ENCODE measurements around the gene RAB19.
A peak's percentile ranks its signal among the peaks of the same experiment; 100 is the strongest.
"Not testable (repeated sequence)": the region's sequence is repeated elsewhere in the genome, so short reads cannot be mapped to it uniquely, and the experiment has no call there.

The RAB19 gene

DNA sequence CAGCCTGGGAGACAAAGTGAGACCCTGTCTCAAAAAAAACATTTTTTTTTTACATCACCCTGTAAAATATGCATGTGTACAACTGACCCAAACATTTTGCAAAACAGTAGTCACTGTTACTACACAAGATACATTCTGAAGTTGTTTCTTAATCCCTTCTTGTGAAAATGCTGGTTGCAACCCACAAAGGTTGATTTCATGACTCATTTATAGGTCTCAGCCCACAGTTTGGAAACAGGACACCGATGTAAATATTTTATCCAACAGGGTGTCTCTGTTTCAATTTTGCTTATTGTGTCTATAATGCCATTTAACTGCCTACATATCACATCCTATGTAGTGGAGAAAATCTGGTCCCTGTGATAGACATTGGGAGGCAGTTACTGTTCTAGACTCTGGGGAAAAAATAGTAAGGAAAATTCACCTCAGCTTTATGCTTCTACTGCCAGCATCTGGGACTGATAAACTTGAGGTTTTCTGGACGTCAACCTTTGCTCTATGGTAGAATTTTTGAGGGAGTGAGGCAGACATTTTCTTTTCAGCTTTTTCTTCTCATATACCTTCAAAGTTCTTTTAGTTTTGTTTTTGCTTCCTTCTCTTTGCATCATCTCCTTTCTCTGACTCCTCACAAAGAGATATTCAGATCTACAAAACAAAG, 1.6 kb upstream of the RAB19 start:
- peak in 1 of 6 experiments; percentile 24 for DNase-seq

DNA sequence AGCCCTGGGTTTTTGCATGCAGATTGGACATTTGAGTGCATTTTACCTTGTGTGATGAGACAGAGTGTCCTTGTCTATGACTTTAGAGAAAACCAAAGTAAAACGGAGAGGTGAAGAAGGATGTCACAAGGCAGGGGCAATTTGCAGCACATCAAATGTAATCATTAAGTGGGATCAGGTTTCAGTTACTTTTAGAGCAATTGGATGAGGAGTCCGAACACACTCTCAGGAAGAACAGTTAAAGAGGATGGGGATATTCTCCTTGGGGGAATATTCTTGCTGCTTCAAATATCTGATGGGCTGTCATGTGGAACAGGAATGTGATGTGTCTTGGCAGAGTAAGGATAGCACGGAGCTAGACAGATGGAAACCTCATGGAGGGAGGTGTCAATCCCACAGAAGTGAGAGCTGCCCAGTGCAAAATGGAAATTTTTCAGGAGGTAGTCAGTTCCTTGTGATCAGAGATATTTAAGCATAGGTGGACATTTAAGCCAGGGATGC, 757 bp downstream of the RAB19 start:
- no peak for DNase-seq

DNA sequence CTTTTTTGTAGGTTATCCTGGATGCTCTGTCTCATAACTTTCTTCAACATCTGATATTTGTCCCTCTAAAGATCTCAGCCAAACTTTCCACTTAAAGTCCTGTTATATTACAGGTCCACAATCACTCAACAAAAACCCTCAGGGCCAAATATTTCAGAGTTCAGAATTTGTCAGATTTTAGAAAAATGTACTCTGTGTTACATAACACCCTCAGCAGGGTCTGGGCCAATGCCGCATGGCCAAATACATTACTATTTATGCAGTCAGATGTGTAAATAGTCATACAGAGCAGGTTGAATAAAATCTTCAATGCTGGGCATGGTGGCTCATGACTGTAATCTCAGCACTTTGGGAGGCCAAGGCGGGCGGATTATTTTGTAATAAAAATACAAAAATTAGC, 11.5 kb downstream of the RAB19 start:
- no peak for DNase-seq

DNA sequence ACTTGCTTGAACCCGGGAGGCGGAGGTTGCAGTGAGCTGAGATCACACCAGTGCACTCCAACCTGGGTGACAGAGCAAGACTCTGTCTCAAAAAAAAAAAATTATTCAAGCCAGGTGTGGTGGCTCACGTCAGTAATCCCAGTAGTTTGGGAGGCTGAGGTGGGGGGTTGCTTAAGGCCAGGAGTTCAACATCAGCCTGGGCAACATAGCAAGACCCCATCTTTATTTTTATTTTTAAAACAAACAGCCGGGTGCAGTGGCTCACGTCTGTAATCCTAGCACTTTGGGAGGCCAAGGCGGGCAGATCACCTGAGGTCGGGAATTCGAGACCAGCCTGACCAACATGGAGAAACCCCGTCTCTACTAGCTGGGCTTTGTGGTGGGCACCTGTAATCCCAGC, 12.0 kb downstream of the RAB19 start:
- DNase-seq: not testable (repeated sequence)

DNA sequence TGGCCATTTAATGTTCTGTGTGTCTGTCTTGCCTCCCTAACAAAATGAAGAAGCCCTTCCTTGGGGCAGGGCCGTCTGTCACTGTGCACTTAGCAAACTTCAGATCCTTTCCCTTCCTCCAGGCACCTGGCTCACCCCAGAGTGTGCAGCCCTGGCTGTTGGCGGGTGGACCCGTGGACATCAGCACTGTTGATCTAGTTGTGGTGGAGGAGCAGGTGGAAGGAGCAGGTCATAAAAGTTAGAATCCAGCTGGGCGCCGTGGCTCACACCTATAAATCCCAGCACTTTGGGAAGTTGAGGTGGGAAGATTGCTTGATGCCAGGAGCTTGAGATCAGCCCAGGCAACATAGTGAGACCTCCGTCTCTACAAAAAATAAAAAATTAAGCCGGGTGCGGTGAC, 12.7 kb downstream of the RAB19 start:
- no peak for DNase-seq

DNA sequence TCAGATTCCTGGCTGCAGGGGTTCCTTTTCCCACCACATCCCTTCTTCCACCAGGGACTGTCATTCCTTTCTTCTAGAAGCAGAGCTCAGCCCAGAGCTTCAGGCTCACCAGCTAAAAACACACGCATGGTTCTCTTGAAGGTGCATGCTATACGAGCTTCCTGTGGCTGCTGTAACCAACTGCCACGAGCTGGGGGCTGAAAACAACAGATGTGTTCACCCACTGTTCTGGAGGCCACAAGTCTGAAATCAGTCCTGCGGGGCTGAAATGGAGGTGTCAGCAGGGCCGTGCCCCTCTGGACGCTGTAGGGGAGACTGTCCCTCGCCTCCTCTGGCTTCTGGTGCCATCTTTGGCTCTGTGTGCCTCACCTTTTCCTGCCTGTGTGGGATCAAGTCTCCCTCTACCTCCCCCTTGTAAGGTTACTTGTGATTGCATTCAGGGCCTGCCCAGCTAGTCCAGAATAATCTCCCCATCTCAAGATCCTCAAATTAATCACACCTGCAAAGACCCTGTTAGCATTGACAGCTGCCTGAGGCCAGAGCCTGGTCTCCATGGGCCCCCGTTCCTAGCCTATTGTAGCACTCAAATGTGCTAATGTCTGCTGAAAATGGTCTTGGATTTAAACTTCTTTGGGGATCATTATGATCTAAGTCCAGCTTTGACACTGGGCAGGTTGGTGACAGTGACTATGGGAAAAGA, 13.7 kb downstream of the RAB19 start:
- peak in 1 of 6 experiments; percentile 37 for DNase-seq

DNA sequence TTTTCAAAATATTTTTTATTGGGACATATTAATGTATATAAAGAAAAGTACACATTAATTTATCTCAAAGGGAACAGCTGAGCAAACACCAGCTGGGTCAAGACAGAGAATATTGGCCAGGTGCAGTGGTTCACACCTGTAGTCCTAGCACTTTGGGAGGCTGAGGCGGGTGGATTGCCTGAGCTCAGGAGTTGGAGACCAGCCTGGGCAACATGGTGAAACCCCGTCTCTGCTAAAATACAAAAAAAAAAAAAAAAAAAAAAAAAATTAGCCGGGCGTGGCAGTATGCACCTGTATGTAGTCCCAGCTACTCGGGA, 14.3 kb downstream of the RAB19 start:
- not testable (repeated sequence) for DNase-seq

DNA sequence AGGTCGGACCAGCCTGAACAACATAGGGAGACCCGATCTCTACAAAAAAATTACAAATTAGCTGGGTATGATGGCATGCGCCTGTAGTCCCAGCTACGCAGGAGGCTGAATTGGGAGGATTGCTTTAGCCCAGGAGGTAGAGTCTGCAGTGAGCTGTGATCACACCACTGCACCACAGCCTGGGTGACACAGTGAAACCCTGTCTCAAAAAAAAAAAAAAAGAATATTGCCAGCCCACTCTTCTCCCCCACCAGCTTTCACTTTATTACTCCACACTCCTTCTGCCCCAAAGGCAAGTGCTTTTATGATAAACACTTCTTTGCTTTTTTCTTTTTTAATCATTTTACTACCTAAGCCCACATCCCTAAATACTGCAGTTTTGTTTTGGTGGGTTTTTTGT, 14.8 kb downstream of the RAB19 start:
- no peak for DNase-seq

DNA sequence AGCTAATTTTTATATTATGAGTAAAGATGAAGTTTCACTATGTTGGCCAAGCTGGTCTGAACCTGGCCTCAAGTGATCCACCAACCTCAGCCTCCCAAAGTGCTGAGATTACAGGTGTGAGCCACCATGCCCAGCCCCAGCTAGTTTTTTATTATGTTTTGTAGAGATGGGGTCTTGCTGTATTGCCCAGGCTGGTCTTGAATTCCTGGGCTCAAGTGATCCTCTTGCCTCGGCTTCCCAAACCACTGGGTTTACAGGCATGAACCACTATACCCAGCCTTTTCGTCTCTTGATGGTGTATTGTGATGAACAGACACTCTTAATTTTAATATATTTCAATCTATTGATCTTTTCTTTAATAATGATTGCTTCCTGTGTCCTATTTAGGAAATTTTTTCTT, 17.7 kb downstream of the RAB19 start:
- no peak for DNase-seq

DNA sequence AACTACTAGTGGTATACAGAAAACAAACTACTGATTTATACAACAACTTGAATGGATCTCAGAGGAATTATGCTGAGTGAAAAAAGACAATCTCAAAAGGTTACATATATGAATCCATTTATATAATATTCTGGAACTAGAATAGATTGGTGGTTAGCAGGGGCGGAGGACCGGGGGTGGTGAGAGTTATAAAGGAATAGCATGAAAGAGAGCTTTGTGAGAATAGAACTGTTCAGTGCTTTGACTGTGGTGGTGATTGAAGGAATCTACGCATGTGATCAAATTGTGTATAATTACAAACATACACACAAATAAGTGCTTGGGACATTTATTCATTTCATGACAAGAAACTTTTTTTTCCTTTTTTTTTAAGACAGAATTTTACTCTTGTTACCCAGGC, 19.6 kb downstream of the RAB19 start:
- DNase-seq: no peak

DNA sequence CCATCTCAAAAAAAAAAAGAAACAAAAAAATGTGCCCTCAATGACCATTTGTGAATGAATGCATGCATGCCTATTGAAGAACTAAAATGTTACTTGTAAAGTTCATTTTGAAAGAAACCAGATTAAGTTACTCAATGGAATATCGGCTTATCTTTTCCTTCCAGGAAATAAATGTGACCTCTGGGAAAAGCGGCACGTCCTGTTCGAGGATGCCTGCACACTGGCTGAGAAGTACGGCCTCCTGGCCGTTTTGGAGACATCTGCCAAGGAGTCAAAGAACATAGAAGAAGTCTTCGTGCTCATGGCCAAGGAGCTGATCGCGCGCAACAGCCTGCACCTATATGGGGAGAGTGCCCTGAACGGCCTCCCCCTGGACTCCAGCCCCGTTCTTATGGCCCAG, 21.9 kb downstream of the RAB19 start:
- no peak for DNase-seq

DNA sequence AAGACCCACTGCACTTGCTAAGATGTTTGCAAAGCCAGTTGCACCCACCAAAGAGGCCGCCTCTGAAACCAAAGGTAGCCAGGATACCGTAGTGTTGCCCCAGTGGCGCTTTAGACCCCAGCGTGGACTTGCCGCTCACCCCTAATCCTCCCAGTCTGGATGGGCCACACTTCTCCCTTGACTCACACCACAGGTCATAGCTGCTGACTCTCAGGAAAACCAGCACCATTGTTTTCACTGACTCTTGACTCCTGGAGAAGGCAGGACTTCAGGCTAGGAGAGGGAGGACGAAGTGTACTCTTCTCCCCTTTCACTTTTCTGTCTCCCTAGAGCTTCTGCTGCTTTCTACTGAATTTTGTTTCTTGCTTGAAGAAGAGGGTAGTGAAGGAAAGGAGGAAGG, 22.3 kb downstream of the RAB19 start:
- DNase-seq: no peak

DNA sequence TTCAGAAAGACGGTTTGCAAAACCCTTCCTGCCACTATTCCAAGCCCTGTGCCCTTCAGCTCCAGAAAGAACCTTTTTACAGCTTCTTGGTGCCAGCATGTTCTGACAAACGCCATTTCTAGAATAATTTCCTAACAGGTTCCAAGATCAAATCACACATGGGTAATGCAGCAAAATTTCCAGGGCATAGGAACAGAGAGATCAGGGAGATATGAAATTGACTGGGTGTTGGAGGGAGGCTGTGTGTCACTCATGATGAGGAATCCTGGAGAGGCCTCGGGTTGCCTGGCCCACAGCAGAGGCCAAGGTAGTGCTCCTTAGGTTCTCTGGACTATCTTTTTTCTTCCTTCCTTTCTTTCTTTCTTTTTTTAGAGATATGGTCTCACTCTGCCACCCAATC, 29.5 kb downstream of the RAB19 start:
- no peak for DNase-seq

DNA sequence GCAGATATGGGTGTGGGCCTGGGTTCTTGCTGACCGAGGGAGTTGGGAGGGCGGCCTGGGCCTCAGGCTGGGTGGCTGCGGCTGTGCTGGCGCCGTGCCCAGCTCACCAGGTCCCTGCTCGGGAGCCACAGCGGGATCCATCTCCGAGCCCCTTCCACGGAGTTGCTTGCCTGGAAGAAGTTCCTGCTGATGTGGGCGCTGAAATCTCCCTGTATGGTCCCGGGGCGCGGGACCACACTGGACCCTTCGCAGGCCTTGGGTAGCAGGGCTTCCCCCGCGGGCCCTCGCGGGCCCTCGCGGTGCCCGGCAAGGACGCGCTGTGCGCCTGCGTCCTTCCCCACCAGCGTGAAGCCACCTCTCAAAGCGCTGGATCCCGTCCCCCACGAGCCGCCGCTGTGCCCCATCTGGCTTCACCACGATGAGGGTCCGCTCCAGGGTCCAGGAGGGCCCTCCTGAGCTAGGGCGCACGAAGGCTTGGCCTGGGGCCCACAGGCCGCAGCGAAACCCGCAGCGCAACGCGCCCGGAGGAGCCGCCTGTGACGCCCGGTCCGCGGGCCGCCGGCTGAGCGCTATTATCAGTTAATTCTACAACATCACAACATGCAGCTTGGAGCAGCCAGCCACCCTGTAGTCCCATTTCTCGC, 31.5 kb downstream of the RAB19 start:
- DNase-seq: no peak

DNA sequence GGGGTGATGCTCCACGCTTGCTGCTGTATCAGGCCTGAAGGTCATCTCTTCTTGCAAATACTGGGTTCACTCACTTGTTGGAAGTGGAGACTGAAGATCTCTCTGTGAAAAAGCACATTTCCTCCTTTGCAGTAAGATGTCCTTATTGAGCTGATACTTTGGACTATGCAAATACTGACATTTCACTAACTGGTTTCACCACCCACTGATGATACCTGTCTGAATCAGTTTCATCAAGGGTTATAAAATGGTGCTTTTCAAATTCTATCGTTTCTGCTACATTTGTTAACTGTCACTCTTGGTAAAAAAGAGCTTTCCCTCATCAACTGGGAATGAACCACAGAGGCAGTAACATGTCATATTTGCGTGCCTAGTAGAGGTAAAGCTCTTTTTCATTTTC, 35.5 kb downstream of the RAB19 start:
- no peak for DNase-seq

DNA sequence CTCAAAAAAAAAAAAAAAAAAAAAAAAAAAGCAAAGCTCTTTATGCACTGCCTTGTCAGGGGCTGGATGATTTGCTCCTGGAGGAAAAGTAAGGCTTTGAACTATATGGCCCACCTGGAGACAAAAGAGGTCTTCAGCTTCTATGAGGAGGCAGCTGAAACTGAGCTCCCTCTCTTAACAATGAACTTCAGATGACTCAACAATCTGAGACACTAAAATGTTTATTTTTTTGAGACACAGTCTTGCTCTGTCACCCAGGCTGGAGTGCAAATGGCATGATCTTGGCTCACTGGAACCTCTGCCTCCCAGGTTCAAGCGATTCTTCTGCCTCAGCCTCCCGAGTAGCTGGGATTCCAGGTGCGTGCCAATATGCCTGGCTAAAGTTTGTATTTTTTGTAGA, 36.7 kb downstream of the RAB19 start:
- DNase-seq: no peak

DNA sequence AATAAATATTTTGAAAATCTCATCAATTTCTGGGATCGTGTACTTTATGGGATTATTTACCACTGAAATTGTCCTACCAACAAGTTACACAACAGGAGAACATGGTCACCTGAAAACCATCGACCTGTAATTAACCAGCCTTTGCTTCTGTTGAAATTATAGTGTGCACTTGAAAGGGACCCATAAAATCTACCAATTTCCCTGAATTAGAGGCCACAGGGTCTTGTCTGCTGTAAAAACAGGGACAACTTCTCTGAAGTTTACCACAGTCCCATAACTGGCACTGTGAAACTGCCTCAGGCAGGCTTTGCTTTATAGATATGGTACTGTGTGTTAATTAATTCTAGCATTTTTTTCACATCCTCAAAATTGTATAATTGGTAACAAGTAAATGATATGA, 37.7 kb downstream of the RAB19 start:
- no peak for DNase-seq

DNA sequence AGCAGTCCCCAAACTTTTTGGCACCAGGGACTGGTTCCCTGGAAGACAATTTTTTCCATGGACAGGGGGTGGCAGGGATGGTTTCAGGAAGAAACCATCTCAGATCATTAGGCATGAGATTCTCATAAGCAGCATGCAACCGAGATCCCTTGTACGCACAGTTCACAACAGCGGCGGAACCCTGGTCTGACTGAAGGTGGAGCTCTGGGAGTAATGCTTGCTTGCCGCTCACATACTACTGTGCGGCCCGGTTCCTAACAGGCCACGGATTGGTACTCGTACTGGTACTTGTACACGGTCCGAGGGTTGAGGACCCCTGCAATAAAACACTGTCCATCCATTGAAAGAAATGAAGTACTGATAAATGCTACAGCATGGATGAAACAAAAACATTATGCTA, 42.6 kb downstream of the RAB19 start:
- no peak for DNase-seq

DNA sequence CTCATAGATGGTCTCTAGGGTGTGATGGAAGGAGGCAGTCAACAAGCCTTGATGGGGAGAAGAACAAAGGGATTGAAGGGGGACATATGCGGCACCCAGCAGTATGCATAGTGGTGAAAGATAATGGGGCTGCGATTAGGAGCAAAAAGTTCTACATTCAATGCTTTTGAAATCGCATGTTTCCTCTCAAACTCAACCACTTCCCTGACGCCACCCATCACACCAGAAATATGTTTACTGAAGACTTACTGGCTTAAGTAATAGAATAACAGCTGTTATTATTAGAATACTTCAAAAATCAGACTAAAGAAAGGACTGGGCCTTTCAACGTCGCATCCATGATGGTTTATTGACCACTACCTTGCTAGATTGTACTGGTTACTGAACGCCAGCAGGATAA, 44.0 kb downstream of the RAB19 start:
- DNase-seq: no peak

DNA sequence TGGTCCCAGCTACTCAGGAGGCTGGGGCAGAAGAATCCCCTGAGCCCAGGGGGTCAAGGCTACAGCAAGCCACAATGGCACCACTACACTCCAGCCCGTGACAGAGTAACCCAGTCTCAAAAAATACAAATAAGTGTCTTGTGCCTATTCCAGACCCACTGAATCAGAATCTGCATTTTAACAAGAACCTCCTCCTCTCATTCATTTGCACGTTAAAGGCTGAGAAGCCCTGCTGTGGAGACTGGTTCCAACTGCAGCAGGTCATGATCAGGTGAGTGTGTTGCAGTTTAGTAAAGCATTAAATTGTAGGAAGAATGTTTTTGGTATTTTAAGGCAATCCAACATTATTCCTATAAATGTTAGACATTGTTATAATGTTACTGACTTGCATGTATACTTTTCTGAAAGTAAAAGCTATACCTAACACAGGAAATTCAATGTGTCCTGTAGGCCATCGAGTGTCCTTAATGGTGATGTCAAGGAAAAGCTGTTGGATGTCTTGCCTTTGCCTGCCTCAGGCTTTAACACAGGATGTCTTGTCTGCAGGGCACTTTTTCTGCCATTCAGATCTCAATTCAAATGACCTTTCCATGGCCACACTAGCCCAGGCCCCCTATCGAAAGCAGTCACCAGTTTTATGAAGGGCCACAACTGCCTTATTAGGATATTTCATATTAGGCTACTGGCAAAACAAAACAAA, 45.1 kb downstream of the RAB19 start:
- DNase-seq: no peak

DNA sequence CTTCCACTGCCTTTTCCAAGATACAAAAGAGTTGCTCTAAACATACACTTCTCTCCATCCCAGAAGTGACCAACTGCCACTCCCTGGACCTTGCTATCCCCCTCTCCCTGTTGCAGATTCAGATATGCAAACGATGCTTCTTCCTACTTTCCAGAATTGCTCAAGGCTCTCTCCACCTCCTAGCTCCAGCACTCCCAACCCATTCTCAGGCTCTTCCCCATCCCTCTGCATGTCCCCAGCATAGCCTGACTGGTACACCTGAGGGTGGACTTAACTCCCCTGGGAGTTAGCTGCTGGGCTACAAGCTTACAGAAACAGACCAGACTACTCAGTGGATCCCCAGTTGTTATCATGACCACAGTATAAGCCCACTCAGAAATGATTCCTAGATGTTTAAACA, 47.9 kb downstream of the RAB19 start:
- DNase-seq: no peak

DNA sequence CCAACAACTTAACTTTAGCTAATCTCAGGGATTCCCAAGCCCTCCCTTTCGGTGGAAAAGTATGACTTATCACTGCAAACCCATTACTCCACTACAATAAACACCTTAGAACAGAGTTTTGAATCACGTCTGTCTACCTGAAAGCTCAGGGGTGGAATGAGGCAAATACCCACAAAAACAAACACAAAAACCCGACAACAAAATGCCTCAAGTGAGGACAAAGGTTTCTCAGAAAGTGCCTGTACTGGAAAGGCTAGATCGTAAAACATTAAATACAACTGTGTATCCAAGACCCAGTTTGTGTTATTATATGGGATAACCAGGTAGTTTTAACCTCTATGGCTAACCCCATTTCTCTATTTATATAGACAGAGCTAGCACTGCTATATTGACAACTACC, 49.4 kb downstream of the RAB19 start:
- DNase-seq: no peak

DNA sequence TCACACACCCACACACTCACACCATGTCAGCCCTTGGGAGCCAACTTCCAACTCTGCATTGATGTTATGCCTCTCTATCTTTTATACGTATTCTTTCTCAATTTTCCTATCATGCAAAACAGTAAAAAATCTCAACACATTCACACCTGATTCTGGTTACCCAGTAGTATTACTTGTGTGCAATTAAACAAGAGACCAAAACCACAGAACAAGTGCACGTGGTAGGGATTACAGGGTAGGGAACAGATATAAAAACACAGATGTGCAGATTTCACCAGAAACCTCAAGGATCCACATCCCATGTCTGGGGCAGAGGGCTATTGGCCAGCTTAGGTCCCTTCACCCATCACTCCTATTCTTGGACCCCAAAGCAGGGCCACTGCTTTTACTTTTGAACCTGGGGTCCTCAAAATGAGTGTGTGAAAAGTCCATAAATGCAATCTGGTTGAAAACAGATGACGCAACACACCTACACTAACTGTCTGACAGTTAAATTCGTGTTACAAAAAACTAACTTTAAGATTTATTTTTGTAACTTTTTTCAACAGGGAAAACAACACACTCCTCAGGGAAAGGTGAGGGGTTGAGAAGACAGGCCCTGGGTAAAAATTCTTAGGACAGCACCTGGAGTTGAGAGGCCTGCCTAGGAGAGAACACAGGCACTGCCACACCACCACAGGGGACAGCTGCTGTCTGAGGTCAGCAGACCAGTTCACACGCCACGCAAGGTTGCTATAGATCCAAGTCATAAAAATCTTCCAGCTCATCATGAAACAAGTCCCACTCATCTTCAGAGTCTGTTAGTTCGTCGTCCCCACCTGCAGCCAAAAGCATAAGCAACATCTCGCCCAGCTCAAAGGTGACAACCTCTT, 50.2 kb downstream of the RAB19 start:
- not testable (repeated sequence) for DNase-seq
